Liver (tissue), 9 donors: ENCODE results near the gene AP3M1. TPM values are rescaled to one million over a fixed set of nuclear protein-coding genes. Genes with fewer than 3 reads are reported as not detected.

ENCODE experiments used
- DNase-seq: peaks from one replicate; pipeline ENCODE4 v3.0.0-alpha.2; 2017; ENCODE audit warnings: low spot score
- H3K27ac ChIP-seq, 2 donors: one replicate each; pipeline ENCODE4 v1.7.0; 2013; ENCODE audit warnings: inconsistent platforms in 2 of 2, low read length in 2 of 2, control low read depth in 1 of 2, low read depth in 1 of 2, mild to moderate bottlenecking in 1 of 2
- H3K27me3 ChIP-seq, 4 donors: one replicate each; pipeline versions ENCODE4 v1.6.1 to v1.7.0; 2013; ENCODE audit warnings: low read length in 3 of 4, inconsistent platforms in 1 of 4, mild to moderate bottlenecking in 1 of 4, moderate library complexity in 1 of 4; ENCODE audit not compliant: control insufficient read depth in 4 of 4, insufficient read depth in 4 of 4
- H3K36me3 ChIP-seq, 4 donors: one replicate each; pipeline versions ENCODE4 v1.6.1 to v1.7.0; 2013; ENCODE audit warnings: low read length in 3 of 4, mild to moderate bottlenecking in 3 of 4, low read depth in 1 of 4, moderate library complexity in 1 of 4; ENCODE audit not compliant: control insufficient read depth in 4 of 4, insufficient read depth in 3 of 4
- H3K4me1 ChIP-seq, 4 donors: one replicate each; pipeline versions ENCODE4 v1.6.1 to v1.7.0; 2013; ENCODE audit warnings: low read length in 3 of 4, mild to moderate bottlenecking in 3 of 4, moderate library complexity in 1 of 4; ENCODE audit not compliant: control insufficient read depth in 4 of 4, insufficient read depth in 4 of 4
- H3K4me3 ChIP-seq, 3 donors: one replicate each; pipeline versions ENCODE4 v1.6.1 to v1.7.0; 2013; ENCODE audit warnings: low read length in 3 of 3, control low read depth in 1 of 3, low read depth in 1 of 3, mild to moderate bottlenecking in 1 of 3
- H3K9ac ChIP-seq, 2 donors: one replicate each; pipeline ENCODE4 v1.7.0; 2013; ENCODE audit warnings: low read length in 2 of 2, mild to moderate bottlenecking in 2 of 2, moderate library complexity in 2 of 2, control low read depth in 1 of 2, low read depth in 1 of 2
- H3K9me3 ChIP-seq, 4 donors: one replicate each; pipeline versions ENCODE4 v1.6.1 to v1.7.0; 2013; ENCODE audit warnings: low read length in 3 of 4; ENCODE audit not compliant: control insufficient read depth in 4 of 4
- EGR1 ChIP-seq, 2 donors: IDR thresholded peaks; 2 replicates each; pipeline ENCODE4 v1.6.1; 2016 to 2018; ENCODE audit warnings: antibody characterized with exemption in 2 of 2, low read depth in 2 of 2
- FOXA1 ChIP-seq: IDR thresholded peaks from 2 replicates; pipeline ENCODE4 v1.6.1; 2016; ENCODE audit warnings: antibody characterized with exemption
- FOXA2 ChIP-seq: IDR thresholded peaks from 2 replicates; pipeline ENCODE4 v1.6.1; 2016; ENCODE audit warnings: antibody characterized with exemption
- GABPA ChIP-seq, 2 donors: IDR thresholded peaks in 1 of 2; conservative IDR thresholded peaks in 1 of 2; 2 replicates each; pipeline ENCODE4 v1.6.1; 2016; ENCODE audit warnings: antibody characterized with exemption in 2 of 2, mild to moderate bottlenecking in 1 of 2, moderate library complexity in 1 of 2
- HNF4A ChIP-seq, 2 donors: conservative IDR thresholded peaks; 2 replicates each; pipeline ENCODE4 v1.6.1; 2016; ENCODE audit warnings: antibody characterized with exemption in 2 of 2, mild to moderate bottlenecking in 2 of 2
- JUND ChIP-seq, 2 donors: IDR thresholded peaks; 2 replicates each; pipeline ENCODE4 v1.6.1; 2016; ENCODE audit warnings: antibody characterized with exemption in 2 of 2
- NR2F2 ChIP-seq: IDR thresholded peaks from 2 replicates; pipeline ENCODE4 v1.6.1; 2016; ENCODE audit warnings: antibody characterized with exemption
- RAD21 ChIP-seq, 2 donors: IDR thresholded peaks; 2 replicates each; pipeline ENCODE4 v1.6.1; 2016; ENCODE audit warnings: antibody characterized with exemption in 2 of 2, mild to moderate bottlenecking in 2 of 2
- RXRA ChIP-seq, 2 donors: IDR thresholded peaks; 2 replicates each; pipeline ENCODE4 v1.6.1; 2017 to 2018; ENCODE audit warnings: antibody characterized with exemption in 2 of 2, mild to moderate bottlenecking in 1 of 2
- TAF1 ChIP-seq: conservative IDR thresholded peaks from 2 replicates; pipeline ENCODE4 v1.6.1; 2016; ENCODE audit warnings: antibody characterized with exemption, mild to moderate bottlenecking
- YY1 ChIP-seq: IDR thresholded peaks from 2 replicates; pipeline ENCODE4 v1.6.1; 2016; ENCODE audit warnings: antibody characterized with exemption, mild to moderate bottlenecking
- ZBTB33 ChIP-seq: IDR thresholded peaks from 2 replicates; pipeline ENCODE4 v1.6.1; 2016; ENCODE audit warnings: antibody characterized with exemption
- WGBS: extraction: QIAGEN DNeasy Blood & Tissue Kit; methylation state at CpG from one replicate; pipeline ENCODE4 v1.1.7; 2013; 5-methylcytosine and 5-hydroxymethylcytosine counted together
- polyA plus RNA-seq, 2 donors: library from polyadenylated mRNA; stranded (reverse) in 1 of 2; unstranded in 1 of 2; fragments of 200-250 nt in 1 of 2; fragments of >200 nt in 1 of 2; fragmentation: Nextera tagmentation in 1 of 2; extraction: Ambion mirVana in 1 of 2; gene quantifications; one replicate each; pipeline versions ENCODE4 v1.2.1 to v1.2.3, GENCODE V29; 2013 to 2015
- total RNA-seq, 2 donors: library from RNA; depleted of rRNA; stranded (reverse); fragments of >200 nt; gene quantifications; one replicate each; pipeline ENCODE4 v1.2.3, GENCODE V29; 2014
- TF ChIP-seq, protein P1 (sequence below): fragments of 150-350 bp; IDR thresholded peaks from 2 replicates; pipeline ENCODE4 v1.5.1; 2017; ENCODE audit warnings: improper control_type of control experiment, low read depth, low read length; ENCODE audit not compliant: missing input control
- TF ChIP-seq, protein P2 (sequence below): IDR thresholded peaks from 2 replicates; pipeline ENCODE4 v1.6.1; 2016; ENCODE audit warnings: antibody characterized with exemption, mild to moderate bottlenecking
- TF ChIP-seq, protein P3 (sequence below): IDR thresholded peaks from 2 replicates; pipeline ENCODE4 v1.6.1; 2016; ENCODE audit warnings: antibody characterized with exemption
- donor health status: healthy.
- donor health status: healthy.
- donor health status: healthy.
- donor health status: healthy.
- donor health status: healthy.

The AP3M1 gene
- total and polyA plus RNA-seq, 4 donors: 7.5 to 24.8 (median 16.6) TPM

GRCh38 chr10:74135452-74135851 is 15.2 kb downstream of the AP3M1 start:
- 97% methylated on average over 3 of the region's 3 CpGs for WGBS
- no peak for DNase-seq
- Histone ChIP-seq H3K36me3 (peaks cover 12 to 47% (median 35%) of the 10 kb centered on the region in 4 donors), H3K27me3 (no peaks in the 10 kb centered on the region), H3K4me1 (peaks cover 0 to 3% (median 1%) of the 10 kb centered on the region in 4 donors), H3K27ac (no peak overlapping the region), H3K4me3 (no peak overlapping the region), H3K9ac (no peak overlapping the region), H3K9me3 (no peaks in the 10 kb centered on the region)
- no peak for TF ChIP-seq FOXA1
- no peak for TF ChIP-seq RAD21 (IDR thresholded peaks at IDR 0.05)
- no peak for TF ChIP-seq ZBTB33
- TF ChIP-seq, protein P1, sequence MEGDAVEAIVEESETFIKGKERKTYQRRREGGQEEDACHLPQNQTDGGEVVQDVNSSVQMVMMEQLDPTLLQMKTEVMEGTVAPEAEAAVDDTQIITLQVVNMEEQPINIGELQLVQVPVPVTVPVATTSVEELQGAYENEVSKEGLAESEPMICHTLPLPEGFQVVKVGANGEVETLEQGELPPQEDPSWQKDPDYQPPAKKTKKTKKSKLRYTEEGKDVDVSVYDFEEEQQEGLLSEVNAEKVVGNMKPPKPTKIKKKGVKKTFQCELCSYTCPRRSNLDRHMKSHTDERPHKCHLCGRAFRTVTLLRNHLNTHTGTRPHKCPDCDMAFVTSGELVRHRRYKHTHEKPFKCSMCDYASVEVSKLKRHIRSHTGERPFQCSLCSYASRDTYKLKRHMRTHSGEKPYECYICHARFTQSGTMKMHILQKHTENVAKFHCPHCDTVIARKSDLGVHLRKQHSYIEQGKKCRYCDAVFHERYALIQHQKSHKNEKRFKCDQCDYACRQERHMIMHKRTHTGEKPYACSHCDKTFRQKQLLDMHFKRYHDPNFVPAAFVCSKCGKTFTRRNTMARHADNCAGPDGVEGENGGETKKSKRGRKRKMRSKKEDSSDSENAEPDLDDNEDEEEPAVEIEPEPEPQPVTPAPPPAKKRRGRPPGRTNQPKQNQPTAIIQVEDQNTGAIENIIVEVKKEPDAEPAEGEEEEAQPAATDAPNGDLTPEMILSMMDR: no peak
- TF ChIP-seq GABPA (IDR thresholded peaks at IDR 0.05 in 1 of 2, conservative IDR thresholded peaks at IDR 0.05 in 1 of 2): no peak
- TF ChIP-seq HNF4A (conservative IDR thresholded peaks at IDR 0.05): no peak
- TF ChIP-seq, protein P2, sequence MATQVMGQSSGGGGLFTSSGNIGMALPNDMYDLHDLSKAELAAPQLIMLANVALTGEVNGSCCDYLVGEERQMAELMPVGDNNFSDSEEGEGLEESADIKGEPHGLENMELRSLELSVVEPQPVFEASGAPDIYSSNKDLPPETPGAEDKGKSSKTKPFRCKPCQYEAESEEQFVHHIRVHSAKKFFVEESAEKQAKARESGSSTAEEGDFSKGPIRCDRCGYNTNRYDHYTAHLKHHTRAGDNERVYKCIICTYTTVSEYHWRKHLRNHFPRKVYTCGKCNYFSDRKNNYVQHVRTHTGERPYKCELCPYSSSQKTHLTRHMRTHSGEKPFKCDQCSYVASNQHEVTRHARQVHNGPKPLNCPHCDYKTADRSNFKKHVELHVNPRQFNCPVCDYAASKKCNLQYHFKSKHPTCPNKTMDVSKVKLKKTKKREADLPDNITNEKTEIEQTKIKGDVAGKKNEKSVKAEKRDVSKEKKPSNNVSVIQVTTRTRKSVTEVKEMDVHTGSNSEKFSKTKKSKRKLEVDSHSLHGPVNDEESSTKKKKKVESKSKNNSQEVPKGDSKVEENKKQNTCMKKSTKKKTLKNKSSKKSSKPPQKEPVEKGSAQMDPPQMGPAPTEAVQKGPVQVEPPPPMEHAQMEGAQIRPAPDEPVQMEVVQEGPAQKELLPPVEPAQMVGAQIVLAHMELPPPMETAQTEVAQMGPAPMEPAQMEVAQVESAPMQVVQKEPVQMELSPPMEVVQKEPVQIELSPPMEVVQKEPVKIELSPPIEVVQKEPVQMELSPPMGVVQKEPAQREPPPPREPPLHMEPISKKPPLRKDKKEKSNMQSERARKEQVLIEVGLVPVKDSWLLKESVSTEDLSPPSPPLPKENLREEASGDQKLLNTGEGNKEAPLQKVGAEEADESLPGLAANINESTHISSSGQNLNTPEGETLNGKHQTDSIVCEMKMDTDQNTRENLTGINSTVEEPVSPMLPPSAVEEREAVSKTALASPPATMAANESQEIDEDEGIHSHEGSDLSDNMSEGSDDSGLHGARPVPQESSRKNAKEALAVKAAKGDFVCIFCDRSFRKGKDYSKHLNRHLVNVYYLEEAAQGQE: no peak
- no peak for TF ChIP-seq RXRA (IDR thresholded peaks at IDR 0.05)
- no peak for TF ChIP-seq EGR1 (IDR thresholded peaks at IDR 0.05; ENCODE audit: low read depth in 2 of 2)
- no peak for TF ChIP-seq TAF1
- no peak for TF ChIP-seq JUND (IDR thresholded peaks at IDR 0.05)
- TF ChIP-seq, protein P3, sequence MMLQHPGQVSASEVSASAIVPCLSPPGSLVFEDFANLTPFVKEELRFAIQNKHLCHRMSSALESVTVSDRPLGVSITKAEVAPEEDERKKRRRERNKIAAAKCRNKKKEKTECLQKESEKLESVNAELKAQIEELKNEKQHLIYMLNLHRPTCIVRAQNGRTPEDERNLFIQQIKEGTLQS: no peak
- no peak for TF ChIP-seq NR2F2
- TF ChIP-seq FOXA2: no peak
- TF ChIP-seq YY1: no peak
